HG02938 (cell line): ENCODE data around the gene IFITM1.
"Not testable (repeated sequence)": the region's sequence is repeated elsewhere in the genome, so short reads cannot be mapped to it uniquely, and the experiment has no call there.

ENCODE experiments used
- ATAC-seq: cut with Tn5 transposase; IDR thresholded peaks from one replicate; pipeline ENCODE4 v1.9.1; 2021; ENCODE audit warnings: mild to moderate bottlenecking, moderate library complexity; ENCODE audit not compliant: unreplicated experiment

Gene IFITM1

GRCh38 chr11:325796-326591 is 12.2 kb downstream of the IFITM1 start:
- no peak for ATAC-seq

- no peak for ATAC-seq
Measured at GRCh38 chr11:326592-326841, 12.7 kb downstream of the IFITM1 start.

DNA sequence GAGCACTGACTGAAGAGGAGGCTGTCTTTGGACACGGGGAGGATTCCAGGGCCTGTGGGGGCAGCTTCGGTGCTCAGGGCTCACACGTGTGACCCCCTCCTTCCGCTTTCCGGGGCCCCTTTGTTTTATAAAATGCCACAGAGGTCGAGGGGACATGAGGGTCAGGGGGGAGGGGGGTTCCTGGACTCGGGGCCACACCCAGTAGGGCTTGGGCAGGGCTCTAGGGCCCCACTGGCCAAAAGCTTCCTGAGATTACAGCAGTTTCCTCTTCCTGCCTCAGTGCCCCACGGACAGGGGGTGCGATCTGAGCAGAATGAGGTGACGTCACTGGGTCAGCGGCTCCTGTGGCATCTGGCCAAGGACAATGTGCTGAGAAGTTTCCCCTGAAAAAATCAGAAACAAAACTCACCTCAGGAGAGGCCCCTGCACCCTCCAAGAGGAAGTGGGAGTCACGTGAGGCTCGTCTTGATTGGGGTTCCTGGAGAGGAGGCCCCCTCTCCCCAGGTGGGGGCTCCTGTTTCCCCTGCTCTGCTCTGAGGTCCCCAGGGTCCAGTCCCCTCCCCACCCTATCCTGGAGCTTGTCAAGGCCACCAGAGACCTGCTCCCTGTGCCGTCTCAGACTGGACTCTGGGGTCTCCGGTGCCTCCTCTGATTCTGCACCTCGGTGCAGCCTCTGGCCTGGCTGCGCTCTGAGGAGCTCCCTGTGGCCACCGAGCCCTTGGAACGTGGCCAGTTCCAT is 13.2 kb downstream of the IFITM1 start:
- peak; percentile 69 for ATAC-seq

DNA sequence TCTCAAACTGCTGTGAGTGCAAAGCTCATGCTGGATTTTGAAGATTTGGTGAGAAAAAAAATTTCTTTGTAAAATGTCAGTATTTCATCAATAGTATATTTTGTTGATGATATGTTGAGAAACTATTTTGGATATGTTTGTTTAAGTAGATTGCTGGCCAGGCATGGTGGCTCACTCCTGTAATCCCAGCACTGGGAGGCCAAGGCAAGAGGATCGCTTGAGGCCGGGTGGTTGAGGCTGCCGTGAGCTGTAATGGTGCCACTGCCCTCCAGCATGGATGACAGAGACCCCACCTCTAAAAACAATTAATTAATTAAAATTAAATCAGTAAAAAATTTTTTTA is 13.7 kb downstream of the IFITM1 start:
- no peak for ATAC-seq

GRCh38 chr11:328012-328411 is 14.2 kb downstream of the IFITM1 start:
- ATAC-seq: no peak

GRCh38 chr11:328516-329100 is 14.8 kb downstream of the IFITM1 start:
- ATAC-seq: not testable (repeated sequence)

GRCh38 chr11:329886-330253 is 16.0 kb downstream of the IFITM1 start:
- no peak for ATAC-seq

- ATAC-seq: no peak
Measured at GRCh38 chr11:330307-330693, 16.5 kb downstream of the IFITM1 start.

- ATAC-seq: no peak
Measured at GRCh38 chr11:330694-331357, 17.0 kb downstream of the IFITM1 start.

DNA sequence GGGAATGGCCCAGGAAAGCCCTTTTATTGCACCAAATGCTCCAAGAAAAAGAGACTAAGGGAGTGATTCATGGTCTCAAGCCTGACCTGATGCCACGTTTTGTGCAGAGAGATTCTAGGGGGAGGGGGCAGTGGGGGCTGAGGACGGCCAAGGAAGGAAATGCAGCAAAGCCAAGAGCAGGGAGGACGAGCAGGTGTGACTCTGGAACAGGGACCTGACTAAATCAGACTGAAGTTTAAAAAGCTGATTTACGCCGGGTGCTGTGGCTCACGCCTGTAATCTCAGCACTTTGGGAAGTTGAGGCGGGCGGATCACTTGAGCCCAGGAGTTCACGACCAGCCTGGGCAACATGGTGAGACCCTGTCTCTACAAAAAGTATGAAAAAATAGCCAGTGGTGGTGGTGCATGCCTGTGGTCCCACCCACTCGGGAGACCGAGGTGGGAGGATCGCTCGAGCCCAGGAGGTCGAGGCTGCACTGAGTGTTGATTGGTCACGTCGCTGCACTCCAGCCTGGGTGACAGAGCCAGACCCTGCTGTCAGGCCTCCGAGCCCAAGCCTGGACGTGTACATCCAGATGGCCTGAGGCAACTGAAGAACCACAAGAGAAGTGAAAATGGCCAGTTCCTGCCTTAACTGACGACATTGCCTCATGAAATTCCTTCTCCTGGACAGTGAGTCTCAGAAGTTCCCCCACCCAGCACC is 17.7 kb downstream of the IFITM1 start:
- no peak for ATAC-seq

GRCh38 chr11:332651-333480 is 19.0 kb downstream of the IFITM1 start:
- ATAC-seq: no peak

DNA sequence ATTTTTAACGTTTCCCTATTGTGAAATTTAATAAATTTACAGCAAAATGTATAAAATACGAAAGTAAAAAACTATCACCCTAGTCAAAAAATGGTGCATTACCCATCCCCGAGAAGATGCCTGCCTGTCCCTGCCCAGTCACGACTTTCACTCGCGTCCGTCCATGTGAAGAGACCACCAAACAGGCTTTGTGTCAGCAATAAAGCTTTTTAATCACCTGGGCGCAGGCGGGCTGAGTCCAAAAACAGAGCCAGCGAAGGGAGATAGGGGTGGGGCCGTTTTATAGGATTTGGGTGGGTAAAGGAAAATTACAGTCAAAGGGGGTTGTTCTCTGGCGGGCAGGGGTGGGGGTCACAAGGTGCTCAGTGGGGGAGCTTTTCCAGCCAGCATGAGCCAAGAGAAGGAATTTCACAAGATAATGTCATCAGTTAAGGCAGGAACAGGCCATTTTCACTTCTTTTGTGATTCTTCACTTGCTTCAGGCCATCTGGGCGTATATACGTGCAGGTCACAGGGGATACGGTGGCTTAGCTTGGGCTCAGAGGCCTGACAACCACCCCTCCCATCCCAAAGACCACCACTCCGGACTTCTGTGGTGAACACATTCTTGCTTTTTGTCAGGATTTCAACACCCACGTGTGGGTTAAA is 19.9 kb downstream of the IFITM1 start:
- ATAC-seq: not testable (repeated sequence)

- no peak for ATAC-seq
Measured at GRCh38 chr11:334264-334994, 20.6 kb downstream of the IFITM1 start.

DNA sequence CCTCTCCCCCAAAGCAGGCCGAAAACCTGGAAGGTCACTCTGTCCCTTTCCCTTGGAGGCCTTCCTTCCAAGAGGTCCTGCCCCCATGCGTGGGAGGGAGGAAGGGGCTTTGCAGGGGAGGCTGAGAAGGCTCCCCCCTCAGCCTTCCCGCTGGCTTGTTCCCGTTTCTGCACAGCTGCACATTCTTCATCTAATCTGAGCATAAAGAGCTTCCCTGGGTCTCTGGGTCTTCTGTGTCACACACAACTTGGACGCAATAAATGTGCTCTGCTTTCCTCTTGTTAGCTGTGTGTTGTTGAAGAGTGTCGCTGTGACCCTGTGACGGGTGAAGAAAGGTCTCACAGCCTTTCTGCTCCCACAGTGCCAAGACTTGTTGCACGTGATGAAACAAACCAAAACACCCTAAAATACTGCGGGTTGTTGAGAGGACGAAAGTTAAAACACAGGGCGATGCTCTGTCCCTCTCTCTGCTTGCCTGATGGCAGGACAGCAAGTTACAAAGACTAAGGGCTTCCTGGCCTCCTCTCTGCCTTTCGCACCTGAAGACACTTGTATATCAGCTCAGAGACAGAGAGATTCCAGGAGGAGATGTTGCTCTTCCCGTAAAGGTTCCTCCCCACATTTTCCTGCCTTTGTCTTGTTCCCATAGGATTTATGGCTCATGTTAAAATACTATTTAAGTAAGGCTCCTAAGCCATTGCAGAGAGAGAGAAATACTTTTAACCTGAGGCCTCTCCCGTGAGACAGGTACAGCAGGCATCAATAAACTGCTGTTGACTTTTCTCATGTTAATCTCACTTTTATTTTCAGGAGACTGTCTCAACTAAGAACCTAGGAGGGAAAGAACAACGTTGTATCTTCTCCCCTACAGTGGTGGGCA is 22.2 kb downstream of the IFITM1 start:
- no peak for ATAC-seq

- no peak for ATAC-seq
Measured at GRCh38 chr11:336659-337198, 22.9 kb downstream of the IFITM1 start.

DNA sequence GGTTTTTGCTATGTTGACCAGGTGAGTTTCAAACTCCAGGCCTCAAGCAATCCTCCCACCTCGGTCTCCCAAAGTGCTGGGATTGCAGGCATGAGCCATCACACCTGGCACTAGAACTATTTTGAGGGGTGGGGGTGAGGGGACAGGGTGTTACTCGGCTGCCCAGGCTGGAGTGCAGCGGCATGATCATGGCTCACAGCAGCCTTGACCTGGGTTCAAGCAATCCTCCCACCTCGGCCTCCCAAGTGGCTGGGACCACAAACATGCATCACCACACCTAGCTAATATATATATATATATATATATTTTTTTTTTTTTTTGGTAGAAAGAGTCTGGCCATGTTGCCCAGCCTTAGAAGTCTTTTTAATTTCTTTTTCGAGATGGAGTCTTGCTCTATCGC is 23.9 kb downstream of the IFITM1 start:
- ATAC-seq: no peak

DNA sequence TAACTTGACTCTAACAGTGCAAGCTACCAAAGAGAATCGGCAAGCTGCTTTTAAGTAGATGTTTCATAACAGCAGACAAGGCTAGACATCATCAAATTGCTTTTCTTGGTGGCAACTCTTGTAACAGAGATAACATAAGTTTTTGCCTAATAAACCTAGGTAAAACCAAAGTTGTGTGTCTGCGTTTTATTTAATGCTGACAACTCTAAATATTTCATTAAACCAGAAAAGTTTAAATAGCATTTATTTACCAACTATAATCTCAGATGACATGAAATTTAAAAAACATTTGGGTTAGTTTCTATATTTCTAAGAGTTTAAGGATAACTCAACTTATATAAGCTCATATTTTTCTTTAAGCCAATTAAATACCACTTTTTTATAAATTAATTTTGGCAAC is 26.1 kb downstream of the IFITM1 start:
- no peak for ATAC-seq
